ENCODE results near the gene ARHGAP42.
"Not testable (repeated sequence)": the region's sequence is repeated elsewhere in the genome, so short reads cannot be mapped to it uniquely, and the experiment has no call there.

ARHGAP42 gene

GRCh38 chr11:100876815-100877520 is 189.9 kb downstream of the ARHGAP42 start:
- no peak for DNase-seq

DNA sequence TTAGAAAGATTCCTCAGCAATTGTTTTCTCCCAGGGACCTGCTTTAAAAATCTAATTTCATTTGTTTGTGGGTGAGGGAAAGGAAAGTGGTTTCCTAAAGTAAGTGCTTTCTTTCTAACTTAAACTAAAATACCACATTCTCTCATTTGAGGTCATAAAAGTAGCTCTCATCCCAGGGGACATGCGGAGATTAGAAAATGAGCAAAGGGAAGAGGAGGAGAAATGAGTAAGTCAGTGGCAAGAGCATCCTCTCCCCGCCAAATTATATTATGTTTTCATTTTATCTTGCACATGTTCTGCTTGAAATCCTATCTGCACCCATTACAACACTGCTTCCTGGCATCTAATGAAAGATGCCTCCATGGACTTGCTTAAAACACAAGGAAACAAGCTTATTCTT is 191.4 kb downstream of the ARHGAP42 start:
- DNase-seq = no peak

- no peak for DNase-seq
Measured at GRCh38 chr11:100882957-100883356, 195.9 kb downstream of the ARHGAP42 start.

DNA sequence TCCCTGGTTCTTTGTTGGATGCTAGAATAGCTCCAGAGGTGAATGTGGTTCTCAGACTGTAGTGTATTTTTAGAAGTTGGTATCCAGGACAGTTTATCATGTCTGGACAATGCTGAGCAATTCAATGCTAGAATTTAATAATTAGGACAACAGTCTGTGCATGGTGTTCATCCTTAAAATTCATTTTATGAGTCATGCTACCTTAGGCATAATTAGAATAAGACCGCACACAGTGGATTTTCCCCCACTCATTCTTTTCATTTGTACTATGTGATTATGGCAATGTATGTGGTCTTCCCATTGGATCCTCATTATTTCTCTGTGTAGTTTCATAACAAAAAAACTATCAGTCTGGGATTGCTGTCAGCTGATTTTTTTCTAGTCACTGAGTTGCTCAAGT is 196.7 kb downstream of the ARHGAP42 start:
- no peak for DNase-seq

DNA sequence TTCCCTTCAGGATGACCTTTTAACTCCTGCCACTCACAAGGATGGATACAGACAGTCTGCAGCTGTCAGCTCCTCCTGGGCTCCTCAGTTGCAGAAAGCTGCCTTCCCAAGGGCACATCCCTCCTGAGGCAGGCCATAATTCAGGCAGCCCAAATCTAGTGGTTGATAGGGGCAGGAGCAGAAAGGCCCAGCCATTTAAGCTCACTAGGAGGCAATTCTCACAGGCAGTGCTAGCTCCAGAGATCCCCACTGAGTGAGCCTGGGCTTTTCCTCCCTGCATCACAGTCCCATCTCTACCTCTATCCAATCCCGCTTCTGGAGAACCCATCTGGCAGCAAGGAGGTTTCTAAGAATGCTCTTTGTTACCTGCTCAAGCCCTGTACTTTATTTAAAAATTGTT is 200.6 kb downstream of the ARHGAP42 start:
- DNase-seq = no peak

- no peak for DNase-seq
Measured at GRCh38 chr11:100888836-100889235, 201.7 kb downstream of the ARHGAP42 start.

GRCh38 chr11:100889758-100890157 is 202.7 kb downstream of the ARHGAP42 start:
- no peak for DNase-seq

DNA sequence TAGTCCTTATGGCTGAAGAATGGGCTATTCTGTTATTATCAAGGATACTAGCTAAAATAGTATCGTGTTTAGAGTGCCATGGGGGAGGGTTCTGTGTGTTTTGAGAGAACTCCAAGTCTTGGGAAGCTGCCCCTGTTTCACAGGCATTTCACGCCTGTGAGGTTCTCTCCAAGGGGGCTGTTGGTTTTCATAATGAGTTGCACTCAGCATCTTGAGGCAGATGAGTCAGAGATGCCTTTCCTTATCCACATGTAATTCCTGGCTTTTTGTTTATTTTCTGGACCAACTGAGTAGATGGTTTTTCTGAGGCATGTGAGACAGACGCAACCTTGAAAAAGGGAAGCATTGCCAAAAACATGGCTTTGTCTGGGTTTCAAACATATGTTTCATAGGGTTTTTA is 203.7 kb downstream of the ARHGAP42 start:
- no peak for DNase-seq

DNA sequence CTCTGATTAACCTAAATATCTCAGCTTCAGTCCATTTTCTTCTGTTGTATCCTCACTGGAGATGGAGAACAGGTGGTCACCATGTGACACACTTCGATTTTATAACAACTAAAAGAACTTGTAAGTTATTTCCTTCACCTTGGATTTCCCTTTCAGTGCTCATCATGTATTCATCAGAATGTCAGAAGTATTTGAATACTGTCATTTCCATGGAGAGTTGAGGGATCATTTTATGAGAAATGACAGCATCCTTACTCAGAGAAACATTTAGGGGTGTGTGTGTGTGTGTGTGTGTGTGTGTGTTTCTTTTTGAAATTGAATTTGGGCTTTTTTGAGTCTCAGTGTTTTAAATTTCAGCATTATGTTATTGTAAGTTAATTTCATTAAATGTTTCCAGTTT is 205.8 kb downstream of the ARHGAP42 start:
- DNase-seq = no peak

DNA sequence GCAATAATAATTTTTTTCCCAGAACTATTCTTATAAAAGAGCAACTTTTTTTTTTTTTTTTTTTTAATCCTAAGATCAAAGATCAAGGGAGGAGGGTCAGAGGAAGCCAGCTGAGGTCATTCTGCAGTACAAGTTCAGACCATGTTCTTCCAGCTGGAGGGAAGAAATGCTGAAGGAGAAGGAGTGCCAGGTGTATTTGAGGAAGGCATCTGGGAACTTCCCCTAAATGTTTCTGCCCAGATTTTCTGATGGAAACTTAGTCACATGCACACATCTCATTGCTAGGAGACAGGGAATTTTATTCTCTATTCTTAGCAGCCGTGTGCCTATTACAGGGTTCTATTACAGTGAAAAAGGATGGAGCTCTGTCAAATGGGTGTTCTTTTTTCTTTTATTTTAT is 208.4 kb downstream of the ARHGAP42 start:
- no peak for DNase-seq

- not testable (repeated sequence) for DNase-seq
Measured at GRCh38 chr11:100895976-100896375, 208.9 kb downstream of the ARHGAP42 start.

GRCh38 chr11:100901471-100901870 is 214.4 kb downstream of the ARHGAP42 start:
- DNase-seq = not testable (repeated sequence)

DNA sequence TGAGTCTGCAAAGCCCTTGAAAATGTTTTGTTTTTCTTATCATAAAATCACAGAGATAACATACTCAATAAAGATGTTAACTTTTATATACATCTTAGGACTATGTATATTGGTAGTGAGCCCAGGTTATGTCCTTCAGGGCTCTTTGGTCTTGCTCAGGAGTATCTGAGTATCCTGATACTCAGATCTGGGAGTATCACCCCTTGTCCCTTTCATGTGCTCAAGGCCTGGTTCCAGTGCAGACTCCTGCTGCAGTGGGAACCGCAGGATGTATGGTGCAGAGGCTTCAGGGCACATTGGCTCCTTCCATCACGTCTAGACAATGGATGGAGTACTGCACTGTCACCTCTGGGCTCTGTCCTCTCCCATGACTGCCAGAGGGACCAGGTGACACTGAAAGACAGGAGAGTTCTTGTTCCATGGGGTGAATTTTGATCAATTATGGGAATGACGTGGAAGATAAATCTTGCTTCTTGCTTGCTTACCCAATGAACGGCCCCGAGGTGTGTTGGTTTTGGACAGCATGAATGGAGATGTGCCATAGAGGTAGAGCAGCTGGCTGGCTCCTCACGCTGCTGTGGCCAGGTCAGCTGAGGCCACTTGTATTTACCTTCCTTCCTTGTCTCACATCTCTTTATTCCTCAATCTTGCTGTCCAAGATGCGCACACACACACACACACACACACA is 215.5 kb downstream of the ARHGAP42 start:
- no peak for DNase-seq

- DNase-seq = no peak
Measured at GRCh38 chr11:100903284-100903683, 216.2 kb downstream of the ARHGAP42 start.

GRCh38 chr11:100905684-100906083 is 218.6 kb downstream of the ARHGAP42 start:
- no peak for DNase-seq

GRCh38 chr11:100908746-100909145 is 221.7 kb downstream of the ARHGAP42 start:
- DNase-seq = no peak

DNA sequence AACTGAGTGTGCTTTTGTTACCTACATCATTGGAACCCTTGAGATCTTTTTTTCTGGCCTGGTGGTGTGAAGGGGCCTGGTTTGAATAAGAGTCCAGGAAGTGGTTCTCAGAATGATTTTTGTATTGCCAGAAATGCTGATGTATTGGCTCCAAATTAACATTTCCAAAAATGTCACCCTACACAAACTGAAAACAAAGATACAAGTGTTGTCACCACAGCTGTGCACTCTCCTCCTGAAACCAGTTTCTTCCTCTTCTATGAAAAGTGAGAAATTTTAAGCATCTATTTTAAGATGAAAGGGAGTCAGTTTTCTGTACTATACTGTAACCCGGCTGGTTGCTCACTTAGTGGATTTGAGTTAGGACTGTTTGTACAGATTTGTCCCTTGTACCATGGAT is 223.7 kb downstream of the ARHGAP42 start:
- no peak for DNase-seq

GRCh38 chr11:100914415-100915110 is 227.5 kb downstream of the ARHGAP42 start:
- no peak for DNase-seq

DNA sequence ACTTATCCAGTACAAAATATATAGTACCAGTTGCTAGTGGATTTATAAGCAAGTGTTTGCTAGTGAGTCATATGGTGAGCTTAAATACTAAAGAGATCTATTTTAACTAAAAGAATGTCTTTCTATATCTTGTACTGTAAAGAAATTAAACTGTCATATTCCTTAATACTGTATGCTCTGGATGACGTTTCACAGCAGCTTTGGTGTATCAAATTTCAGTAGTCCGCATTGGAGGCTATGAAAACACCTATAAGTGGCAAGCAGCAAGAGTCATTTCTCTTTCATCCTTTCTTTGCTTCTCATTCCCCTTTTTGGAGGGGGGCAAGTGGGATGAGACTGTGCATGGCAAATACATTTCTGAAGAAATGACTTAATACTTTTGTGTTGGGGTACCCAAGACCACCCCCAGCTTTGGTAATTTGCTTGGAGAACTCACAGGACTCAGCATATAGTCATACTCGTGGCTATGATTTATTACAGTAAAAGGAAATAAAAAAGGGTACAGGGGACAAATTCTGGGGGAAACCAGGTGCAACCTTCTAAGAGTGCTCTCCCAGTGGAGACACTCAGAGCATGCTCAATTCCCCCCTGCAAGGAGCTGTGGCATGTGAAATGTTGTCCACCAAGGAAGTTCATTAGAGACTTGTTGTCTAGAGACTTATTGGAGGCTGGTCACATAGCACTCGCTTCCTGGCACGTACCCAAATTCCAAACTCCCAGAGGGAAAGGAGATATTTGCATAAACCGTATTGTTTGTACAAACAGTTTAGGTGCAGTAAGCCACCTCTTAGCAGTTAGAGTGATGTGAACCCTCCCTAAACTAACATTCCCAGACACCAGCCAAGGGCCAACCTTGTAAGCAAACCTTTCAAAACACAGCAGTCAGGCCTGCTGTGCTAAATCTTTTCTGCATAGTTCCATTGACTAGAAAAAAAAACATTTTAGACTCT is 231.7 kb downstream of the ARHGAP42 start:
- no peak for DNase-seq

GRCh38 chr11:100920593-100920992 is 233.5 kb downstream of the ARHGAP42 start:
- DNase-seq = no peak

DNA sequence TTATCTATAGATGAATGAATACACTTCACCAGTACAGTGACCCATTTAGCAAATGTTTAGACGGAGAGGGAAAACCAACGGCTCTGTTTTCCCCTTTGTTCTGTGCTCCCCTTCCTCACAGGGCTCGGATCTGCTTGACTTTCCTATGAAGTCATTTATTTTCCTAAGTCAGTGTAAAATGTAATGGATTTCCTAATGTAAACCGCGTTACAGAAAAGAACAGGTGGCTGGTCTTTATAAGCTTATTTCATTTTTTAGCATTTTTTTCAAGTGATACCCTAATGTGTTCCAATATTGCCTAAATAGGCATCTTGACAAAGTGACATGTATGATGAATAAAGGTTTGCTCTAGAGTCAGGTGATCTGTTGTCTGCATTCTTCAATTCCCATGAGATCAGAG is 235.0 kb downstream of the ARHGAP42 start:
- DNase-seq = no peak

GRCh38 chr11:100923555-100923954 is 236.5 kb downstream of the ARHGAP42 start:
- DNase-seq = no peak

GRCh38 chr11:100925935-100926334 is 238.8 kb downstream of the ARHGAP42 start:
- no peak for DNase-seq

Measured in stimulated activated CD4-positive, alpha-beta T cell treated with anti-CD3 and anti-CD28 coated beads, Interleukin-2, amount 100 ng/mL, for 48 hours (primary cell).